Liver (tissue), 9 donors: ENCODE measurements around the gene BAIAP2. TPM values are rescaled to one million over a fixed set of nuclear protein-coding genes. Genes with fewer than 3 reads are reported as not detected.

Experiments
- DNase-seq: peaks from one replicate; pipeline ENCODE4 v3.0.0-alpha.2; 2017; ENCODE audit warnings: low spot score
- H3K27ac ChIP-seq, 2 donors: one replicate each; pipeline ENCODE4 v1.7.0; 2013; ENCODE audit warnings: inconsistent platforms in 2 of 2, low read length in 2 of 2, control low read depth in 1 of 2, low read depth in 1 of 2, mild to moderate bottlenecking in 1 of 2
- H3K27me3 ChIP-seq, 4 donors: one replicate each; pipeline versions ENCODE4 v1.6.1 to v1.7.0; 2013; ENCODE audit warnings: low read length in 3 of 4, inconsistent platforms in 1 of 4, mild to moderate bottlenecking in 1 of 4, moderate library complexity in 1 of 4; ENCODE audit not compliant: control insufficient read depth in 4 of 4, insufficient read depth in 4 of 4
- H3K36me3 ChIP-seq, 4 donors: one replicate each; pipeline versions ENCODE4 v1.6.1 to v1.7.0; 2013; ENCODE audit warnings: low read length in 3 of 4, mild to moderate bottlenecking in 3 of 4, low read depth in 1 of 4, moderate library complexity in 1 of 4; ENCODE audit not compliant: control insufficient read depth in 4 of 4, insufficient read depth in 3 of 4
- H3K4me1 ChIP-seq, 4 donors: one replicate each; pipeline versions ENCODE4 v1.6.1 to v1.7.0; 2013; ENCODE audit warnings: low read length in 3 of 4, mild to moderate bottlenecking in 3 of 4, moderate library complexity in 1 of 4; ENCODE audit not compliant: control insufficient read depth in 4 of 4, insufficient read depth in 4 of 4
- H3K4me3 ChIP-seq, 3 donors: one replicate each; pipeline versions ENCODE4 v1.6.1 to v1.7.0; 2013; ENCODE audit warnings: low read length in 3 of 3, control low read depth in 1 of 3, low read depth in 1 of 3, mild to moderate bottlenecking in 1 of 3
- H3K9ac ChIP-seq, 2 donors: one replicate each; pipeline ENCODE4 v1.7.0; 2013; ENCODE audit warnings: low read length in 2 of 2, mild to moderate bottlenecking in 2 of 2, moderate library complexity in 2 of 2, control low read depth in 1 of 2, low read depth in 1 of 2
- H3K9me3 ChIP-seq, 4 donors: one replicate each; pipeline versions ENCODE4 v1.6.1 to v1.7.0; 2013; ENCODE audit warnings: low read length in 3 of 4; ENCODE audit not compliant: control insufficient read depth in 4 of 4
- ATF3 ChIP-seq: IDR thresholded peaks from 2 replicates; pipeline ENCODE4 v1.6.1; 2016; ENCODE audit warnings: antibody characterized with exemption
- CTCF ChIP-seq: fragments of 150-350 bp; IDR thresholded peaks from 2 replicates; pipeline ENCODE4 v1.5.1; 2017; ENCODE audit warnings: improper control_type of control experiment, low read depth, low read length; ENCODE audit not compliant: missing input control
- EGR1 ChIP-seq, 2 donors: IDR thresholded peaks; 2 replicates each; pipeline ENCODE4 v1.6.1; 2016 to 2018; ENCODE audit warnings: antibody characterized with exemption in 2 of 2, low read depth in 2 of 2
- FOXA1 ChIP-seq: IDR thresholded peaks from 2 replicates; pipeline ENCODE4 v1.6.1; 2016; ENCODE audit warnings: antibody characterized with exemption
- GABPA ChIP-seq, 2 donors: IDR thresholded peaks in 1 of 2; conservative IDR thresholded peaks in 1 of 2; 2 replicates each; pipeline ENCODE4 v1.6.1; 2016; ENCODE audit warnings: antibody characterized with exemption in 2 of 2, mild to moderate bottlenecking in 1 of 2, moderate library complexity in 1 of 2
- HNF4A ChIP-seq, 2 donors: conservative IDR thresholded peaks; 2 replicates each; pipeline ENCODE4 v1.6.1; 2016; ENCODE audit warnings: antibody characterized with exemption in 2 of 2, mild to moderate bottlenecking in 2 of 2
- HNF4G ChIP-seq: IDR thresholded peaks from 2 replicates; pipeline ENCODE4 v1.6.1; 2016; ENCODE audit warnings: antibody characterized with exemption
- JUND ChIP-seq, 2 donors: IDR thresholded peaks; 2 replicates each; pipeline ENCODE4 v1.6.1; 2016; ENCODE audit warnings: antibody characterized with exemption in 2 of 2
- MAX ChIP-seq: IDR thresholded peaks from 2 replicates; pipeline ENCODE4 v1.6.1; 2016; ENCODE audit warnings: antibody characterized with exemption
- NR2F2 ChIP-seq: IDR thresholded peaks from 2 replicates; pipeline ENCODE4 v1.6.1; 2016; ENCODE audit warnings: antibody characterized with exemption
- RAD21 ChIP-seq, 2 donors: IDR thresholded peaks; 2 replicates each; pipeline ENCODE4 v1.6.1; 2016; ENCODE audit warnings: antibody characterized with exemption in 2 of 2, mild to moderate bottlenecking in 2 of 2
- SP1 ChIP-seq: IDR thresholded peaks from 2 replicates; pipeline ENCODE4 v1.6.1; 2018; ENCODE audit warnings: antibody characterized with exemption, mild to moderate bottlenecking
- TAF1 ChIP-seq: conservative IDR thresholded peaks from 2 replicates; pipeline ENCODE4 v1.6.1; 2016; ENCODE audit warnings: antibody characterized with exemption, mild to moderate bottlenecking
- YY1 ChIP-seq: IDR thresholded peaks from 2 replicates; pipeline ENCODE4 v1.6.1; 2016; ENCODE audit warnings: antibody characterized with exemption, mild to moderate bottlenecking
- ZBTB33 ChIP-seq: IDR thresholded peaks from 2 replicates; pipeline ENCODE4 v1.6.1; 2016; ENCODE audit warnings: antibody characterized with exemption
- WGBS: extraction: QIAGEN DNeasy Blood & Tissue Kit; methylation state at CpG from one replicate; pipeline ENCODE4 v1.1.7; 2013; 5-methylcytosine and 5-hydroxymethylcytosine counted together
- polyA plus RNA-seq, 2 donors: library from polyadenylated mRNA; stranded (reverse) in 1 of 2; unstranded in 1 of 2; fragments of 200-250 nt in 1 of 2; fragments of >200 nt in 1 of 2; fragmentation: Nextera tagmentation in 1 of 2; extraction: Ambion mirVana in 1 of 2; gene quantifications; one replicate each; pipeline versions ENCODE4 v1.2.1 to v1.2.3, GENCODE V29; 2013 to 2015
- total RNA-seq, 2 donors: library from RNA; depleted of rRNA; stranded (reverse); fragments of >200 nt; gene quantifications; one replicate each; pipeline ENCODE4 v1.2.3, GENCODE V29; 2014
- donor health status: healthy.
- donor health status: healthy.
- donor health status: healthy.
- donor health status: healthy.
- donor health status: healthy.

Gene BAIAP2
- total and polyA plus RNA-seq, 4 donors, result 8.1 to 61.3 (median 44.9) TPM

GRCh38 chr17:81147701-81148100 is 112.8 kb downstream of the BAIAP2 start:
- H3K27ac ChIP-seq, result no peak overlapping the region
- no peak for TF ChIP-seq GABPA (IDR thresholded peaks at IDR 0.05 in 1 of 2, conservative IDR thresholded peaks at IDR 0.05 in 1 of 2)
- no peak for TF ChIP-seq RAD21 (IDR thresholded peaks at IDR 0.05)
- TF ChIP-seq FOXA1, result no peak
- TF ChIP-seq JUND (IDR thresholded peaks at IDR 0.05), result no peak
- no peak for TF ChIP-seq HNF4G
- no peak for TF ChIP-seq TAF1
- TF ChIP-seq ZBTB33, result no peak
- no peak for TF ChIP-seq EGR1 (IDR thresholded peaks at IDR 0.05; ENCODE audit: low read depth in 2 of 2)
- WGBS, result 86% methylated on average over 10 of the region's 10 CpGs
- no peaks in the 10 kb centered on the region for H3K9me3 ChIP-seq
- no peaks in the 10 kb centered on the region for H3K4me1 ChIP-seq
- H3K4me3 ChIP-seq, result no peak overlapping the region
- no peak overlapping the region for H3K9ac ChIP-seq
- H3K27me3 ChIP-seq, result peaks cover 0 to 2% (median 0%) of the 10 kb centered on the region in 4 donors
- H3K36me3 ChIP-seq, result no peaks in the 10 kb centered on the region
- DNase-seq, result no peak

GRCh38 chr17:81148571-81148970 is 113.6 kb downstream of the BAIAP2 start:
- peaks cover 0 to 2% (median 0%) of the 10 kb centered on the region in 4 donors for H3K27me3 ChIP-seq
- H3K4me3 ChIP-seq, result no peak overlapping the region
- no peak overlapping the region for H3K27ac ChIP-seq
- 88% methylated on average over 15 of the region's 15 CpGs for WGBS
- no peaks in the 10 kb centered on the region for H3K4me1 ChIP-seq
- H3K9ac ChIP-seq, result no peak overlapping the region
- TF ChIP-seq MAX (no peak), TAF1 (no peak), CTCF (no peak), NR2F2 (no peak)
- DNase-seq, result no peak
- H3K9me3 ChIP-seq, result no peaks in the 10 kb centered on the region
- no peaks in the 10 kb centered on the region for H3K36me3 ChIP-seq

- H3K27ac ChIP-seq, result peak overlapping the region in 1 of 2 donors; percentile 18
- no peak for TF ChIP-seq MAX
- no peak for TF ChIP-seq ZBTB33
- no peak for TF ChIP-seq GABPA (IDR thresholded peaks at IDR 0.05 in 1 of 2, conservative IDR thresholded peaks at IDR 0.05 in 1 of 2)
- no peak for TF ChIP-seq JUND (IDR thresholded peaks at IDR 0.05)
- no peak for TF ChIP-seq ATF3
- TF ChIP-seq HNF4G, result no peak
- TF ChIP-seq SP1, result no peak
- TF ChIP-seq TAF1, result no peak
- TF ChIP-seq EGR1 (IDR thresholded peaks at IDR 0.05; ENCODE audit: low read depth in 2 of 2), result no peak
- no peak for TF ChIP-seq CTCF
- no peak for TF ChIP-seq HNF4A (conservative IDR thresholded peaks at IDR 0.05)
- no peak for TF ChIP-seq YY1
- no peak for TF ChIP-seq RAD21 (IDR thresholded peaks at IDR 0.05)
- TF ChIP-seq FOXA1, result no peak
- TF ChIP-seq NR2F2, result no peak
These were observed 114.1 kb downstream of the BAIAP2 start for GRCh38 chr17:81148986-81149533.

More at GRCh38 chr17:81148986-81149533, 114.1 kb downstream of the BAIAP2 start:
- no peak for DNase-seq
- Histone ChIP-seq H3K4me3 (no peak overlapping the region), H3K4me1 (no peaks in the 10 kb centered on the region), H3K36me3 (no peaks in the 10 kb centered on the region), H3K9me3 (no peaks in the 10 kb centered on the region), H3K27me3 (peaks cover 0 to 2% (median 0%) of the 10 kb centered on the region in 4 donors), H3K9ac (no peak overlapping the region)
- WGBS, result 83% methylated on average over 14 of the region's 14 CpGs
